Left ventricle myocardium inferior (tissue), 1 donor: ENCODE measurements around the gene ZMIZ1. TPM values are rescaled to one million over a fixed set of nuclear protein-coding genes. Genes with fewer than 3 reads are reported as not detected.
A peak's percentile ranks its signal among the peaks of the same experiment; 100 is the strongest.

Experiments
- DNase-seq: peaks from one replicate; pipeline ENCODE4 v3.0.0-alpha.2; 2020
- H3K27ac ChIP-seq: fragments of 200-600 bp; replicated peaks from 2 replicates; pipeline ENCODE4 v1.8.0; 2021
- H3K27me3 ChIP-seq: fragments of 200-600 bp; 2 replicates; pipeline ENCODE4 v1.8.0; 2021; ENCODE audit warnings: low read depth
- H3K36me3 ChIP-seq: fragments of 200-600 bp; 2 replicates; pipeline ENCODE4 v1.8.0; 2021
- H3K4me1 ChIP-seq: fragments of 200-600 bp; 2 replicates; pipeline ENCODE4 v1.8.0; 2021
- H3K4me3 ChIP-seq: fragments of 200-600 bp; 2 replicates; pipeline ENCODE4 v1.8.0; 2021; ENCODE audit warnings: mild to moderate bottlenecking, moderate library complexity
- H3K9me3 ChIP-seq: fragments of 200-600 bp; replicated peaks from 2 replicates; pipeline ENCODE4 v1.8.0; 2021
- intact Hi-C: fragments of 100-400 bp; cut with micrococcal nuclease; formaldehyde crosslinking; loops from one replicate; pipeline ENCODE4 v1.11.0; 2022
- total RNA-seq: library from RNA; stranded (reverse); fragmentation: NEBNext Ultra II Directional; extraction: Animal tissue kit (Norgen Biotek cat#: 25700); gene quantifications from one replicate; pipeline ENCODE4 v1.2.1, GENCODE V29; 2021
- TF ChIP-seq, protein P1 (sequence below): fragments of 200-600 bp; IDR thresholded peaks from 2 replicates; pipeline ENCODE4 v1.8.0; 2021; ENCODE audit warnings: antibody characterized with exemption, mild to moderate bottlenecking, borderline replicate concordance
- donor health status: DM: no; HTN: yes; CAD: no; lungs with severe emphysema.

Gene ZMIZ1
- total RNA-seq, 1 donor from 2014 or later = 55.9 TPM

GRCh38 chr10:79266084-79266483, 197.3 kb downstream of the ZMIZ1 start:
- peaks cover 100% of the 10 kb centered on the region for H3K4me1 ChIP-seq
- intact Hi-C loops = no loop called here
- no peak for DNase-seq

GRCh38 chr10:79266543-79267312, 198.0 kb downstream of the ZMIZ1 start:
- TF ChIP-seq, protein P1, sequence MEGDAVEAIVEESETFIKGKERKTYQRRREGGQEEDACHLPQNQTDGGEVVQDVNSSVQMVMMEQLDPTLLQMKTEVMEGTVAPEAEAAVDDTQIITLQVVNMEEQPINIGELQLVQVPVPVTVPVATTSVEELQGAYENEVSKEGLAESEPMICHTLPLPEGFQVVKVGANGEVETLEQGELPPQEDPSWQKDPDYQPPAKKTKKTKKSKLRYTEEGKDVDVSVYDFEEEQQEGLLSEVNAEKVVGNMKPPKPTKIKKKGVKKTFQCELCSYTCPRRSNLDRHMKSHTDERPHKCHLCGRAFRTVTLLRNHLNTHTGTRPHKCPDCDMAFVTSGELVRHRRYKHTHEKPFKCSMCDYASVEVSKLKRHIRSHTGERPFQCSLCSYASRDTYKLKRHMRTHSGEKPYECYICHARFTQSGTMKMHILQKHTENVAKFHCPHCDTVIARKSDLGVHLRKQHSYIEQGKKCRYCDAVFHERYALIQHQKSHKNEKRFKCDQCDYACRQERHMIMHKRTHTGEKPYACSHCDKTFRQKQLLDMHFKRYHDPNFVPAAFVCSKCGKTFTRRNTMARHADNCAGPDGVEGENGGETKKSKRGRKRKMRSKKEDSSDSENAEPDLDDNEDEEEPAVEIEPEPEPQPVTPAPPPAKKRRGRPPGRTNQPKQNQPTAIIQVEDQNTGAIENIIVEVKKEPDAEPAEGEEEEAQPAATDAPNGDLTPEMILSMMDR = no peak
- intact Hi-C loops = no loop called here
- no peaks in the 10 kb centered on the region for H3K27me3 ChIP-seq
- peak; percentile 70 for DNase-seq
- peak overlapping the region; percentile 40 for H3K4me3 ChIP-seq
- peaks cover 8% of the 10 kb centered on the region for H3K36me3 ChIP-seq
- peaks cover 100% of the 10 kb centered on the region for H3K4me1 ChIP-seq
- H3K9me3 ChIP-seq = no peaks in the 10 kb centered on the region
- peak overlapping the region; percentile 93 for H3K27ac ChIP-seq

More at GRCh38 chr10:79266084-79266483, 197.3 kb downstream of the ZMIZ1 start:
- H3K27ac ChIP-seq = peak overlapping the region; percentile 93
- peak overlapping the region; percentile 40 for H3K4me3 ChIP-seq
- TF ChIP-seq, protein P1 = no peak
- no peaks in the 10 kb centered on the region for H3K27me3 ChIP-seq
- no peaks in the 10 kb centered on the region for H3K9me3 ChIP-seq
- peaks cover 8% of the 10 kb centered on the region for H3K36me3 ChIP-seq

GRCh38 chr10:79267499-79267898, 198.7 kb downstream of the ZMIZ1 start:
- Histone ChIP-seq H3K9me3 (no peaks in the 10 kb centered on the region), H3K4me1 (peaks cover 100% of the 10 kb centered on the region), H3K36me3 (peaks cover 7% of the 10 kb centered on the region), H3K27ac (peak overlapping the region; percentile 93), H3K4me3 (no peak overlapping the region), H3K27me3 (no peaks in the 10 kb centered on the region)
- DNase-seq = no peak
- intact Hi-C loops = no loop called here
- TF ChIP-seq, protein P1 = no peak

DNA sequence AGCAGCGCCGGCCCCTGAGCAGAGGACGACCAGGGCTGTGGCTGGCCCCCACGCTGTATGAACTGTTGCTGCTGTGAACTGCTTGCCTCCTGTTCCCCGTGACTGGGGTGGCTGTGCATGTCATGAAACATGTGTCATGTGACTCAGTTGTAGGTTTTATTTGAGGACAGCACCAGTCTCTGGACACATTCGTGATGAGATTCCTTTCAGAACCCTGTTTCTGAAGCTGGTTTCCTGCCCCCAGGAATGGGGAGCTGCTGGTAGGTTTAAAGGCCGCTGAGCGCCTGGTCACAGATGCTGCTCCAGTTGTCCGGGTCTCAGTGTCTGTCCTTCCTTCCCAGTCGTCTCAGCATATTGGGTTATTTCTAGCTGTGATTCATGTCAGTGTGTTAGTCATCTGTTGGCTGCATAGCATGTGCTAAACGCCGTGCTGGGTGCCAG, 199.4 kb downstream of the ZMIZ1 start:
- Histone ChIP-seq H3K4me3 (no peak overlapping the region), H3K27ac (peak overlapping the region; percentile 93), H3K36me3 (no peaks in the 10 kb centered on the region), H3K4me1 (peaks cover 100% of the 10 kb centered on the region), H3K27me3 (no peaks in the 10 kb centered on the region), H3K9me3 (no peaks in the 10 kb centered on the region)
- DNase-seq = no peak
- TF ChIP-seq, protein P1 = no peak
- intact Hi-C loops = no loop called here

DNA sequence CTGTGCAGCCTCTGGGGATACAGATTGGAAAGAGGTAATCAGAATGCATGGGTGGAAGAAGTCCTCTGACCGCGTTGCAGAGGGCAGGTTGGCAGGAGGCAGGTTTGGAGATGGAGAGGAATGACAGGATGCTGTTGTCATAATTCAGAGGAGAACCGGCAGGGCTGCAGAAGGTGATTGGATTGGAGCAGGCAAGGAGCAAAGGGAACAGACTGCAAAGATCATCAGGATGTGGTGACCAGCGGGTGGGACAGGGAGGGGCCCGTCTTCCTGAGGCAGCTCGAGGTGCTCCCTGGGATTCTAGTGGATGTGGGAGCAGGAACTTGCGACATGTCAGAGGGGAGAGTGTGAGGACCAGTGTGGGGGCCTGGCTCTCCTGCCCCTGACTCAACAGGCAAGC, 200.0 kb downstream of the ZMIZ1 start:
- H3K27ac ChIP-seq = peak overlapping the region; percentile 93

More for the DNA sequence above, 200.0 kb downstream of the ZMIZ1 start:
- intact Hi-C loops = no loop called here
- Histone ChIP-seq H3K36me3 (no peaks in the 10 kb centered on the region), H3K27me3 (no peaks in the 10 kb centered on the region), H3K4me3 (no peak overlapping the region), H3K4me1 (peaks cover 100% of the 10 kb centered on the region), H3K9me3 (no peaks in the 10 kb centered on the region)
- no peak for DNase-seq
- TF ChIP-seq, protein P1 = no peak
